PC-3 (cell line): ENCODE measurements around the gene GALNT14.

ENCODE experiments used
- EZH2phosphoT487 ChIP-seq: fragments of 300-600 bp; sonication (generic); IDR thresholded peaks from 2 replicates; pipeline ENCODE4 v1.6.1; 2018; ENCODE audit warnings: mild to moderate bottlenecking, antibody characterized with exemption, low read length, borderline replicate concordance
- TF ChIP-seq, protein P1 (sequence below): fragments of 300-600 bp; sonication (generic); conservative IDR thresholded peaks from 2 replicates; pipeline ENCODE4 v1.5.1; 2017; ENCODE audit warnings: antibody characterized with exemption, low read depth, mild to moderate bottlenecking, low read length

DNA sequence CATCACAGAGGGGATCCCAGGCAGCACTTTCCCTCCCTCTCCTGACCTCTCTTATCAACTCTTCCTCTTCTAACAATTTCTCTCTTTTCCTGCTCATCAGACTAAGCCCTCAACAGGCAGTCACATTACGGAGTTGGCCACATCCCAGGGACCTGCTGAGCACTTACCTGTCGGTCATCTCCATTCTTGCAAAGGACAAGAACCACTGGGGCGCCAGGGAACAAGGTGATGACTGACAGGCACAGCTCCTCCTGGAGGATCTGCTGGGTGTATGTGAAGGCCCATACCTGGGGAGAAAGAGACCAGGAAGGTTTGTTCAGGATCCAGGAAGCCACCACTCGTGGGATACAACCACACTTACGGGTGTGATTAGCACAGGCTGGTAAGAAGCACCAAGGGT lies 226.2 kb downstream of the GALNT14 start:
- TF ChIP-seq, protein P1, sequence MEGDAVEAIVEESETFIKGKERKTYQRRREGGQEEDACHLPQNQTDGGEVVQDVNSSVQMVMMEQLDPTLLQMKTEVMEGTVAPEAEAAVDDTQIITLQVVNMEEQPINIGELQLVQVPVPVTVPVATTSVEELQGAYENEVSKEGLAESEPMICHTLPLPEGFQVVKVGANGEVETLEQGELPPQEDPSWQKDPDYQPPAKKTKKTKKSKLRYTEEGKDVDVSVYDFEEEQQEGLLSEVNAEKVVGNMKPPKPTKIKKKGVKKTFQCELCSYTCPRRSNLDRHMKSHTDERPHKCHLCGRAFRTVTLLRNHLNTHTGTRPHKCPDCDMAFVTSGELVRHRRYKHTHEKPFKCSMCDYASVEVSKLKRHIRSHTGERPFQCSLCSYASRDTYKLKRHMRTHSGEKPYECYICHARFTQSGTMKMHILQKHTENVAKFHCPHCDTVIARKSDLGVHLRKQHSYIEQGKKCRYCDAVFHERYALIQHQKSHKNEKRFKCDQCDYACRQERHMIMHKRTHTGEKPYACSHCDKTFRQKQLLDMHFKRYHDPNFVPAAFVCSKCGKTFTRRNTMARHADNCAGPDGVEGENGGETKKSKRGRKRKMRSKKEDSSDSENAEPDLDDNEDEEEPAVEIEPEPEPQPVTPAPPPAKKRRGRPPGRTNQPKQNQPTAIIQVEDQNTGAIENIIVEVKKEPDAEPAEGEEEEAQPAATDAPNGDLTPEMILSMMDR = no peak
- TF ChIP-seq EZH2phosphoT487 = no peak
